ENCODE results near the gene METTL27.

DNA sequence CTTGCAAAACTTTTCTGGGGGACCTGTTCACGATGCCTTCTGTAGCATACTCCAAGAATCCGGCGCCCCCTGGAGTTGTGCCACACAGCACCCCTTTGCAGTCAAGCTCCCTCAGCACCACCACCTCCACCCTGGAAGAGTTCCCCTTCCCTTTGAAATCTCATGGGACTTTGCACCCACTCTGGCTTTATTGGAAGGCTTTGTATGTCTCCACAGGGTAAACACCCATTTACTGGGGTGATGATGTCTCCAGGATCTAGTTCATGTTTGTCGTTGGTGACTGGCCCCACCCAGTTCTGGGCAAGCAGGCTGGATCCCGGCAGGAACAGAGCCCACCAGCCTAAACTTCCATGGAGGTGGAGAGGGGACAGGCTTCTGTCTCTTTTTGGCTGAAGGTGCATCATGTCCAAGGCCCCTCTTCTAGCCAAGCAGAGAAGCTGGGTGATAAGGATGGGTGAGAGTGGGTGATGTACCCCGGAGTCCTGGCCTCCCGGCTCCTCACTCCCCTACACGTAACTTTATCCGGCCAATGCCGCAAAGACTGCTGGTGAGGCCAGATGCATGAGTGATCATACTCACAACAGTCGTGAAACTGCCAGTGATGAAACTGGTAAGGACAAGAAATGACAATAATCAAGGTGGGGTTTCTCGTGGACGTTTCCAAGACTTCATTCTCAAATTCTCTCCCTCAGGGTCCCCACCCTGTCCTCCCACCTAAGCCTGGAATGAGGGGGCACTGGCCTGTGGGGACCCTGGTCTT is 12.2 kb downstream of the METTL27 start:
- TF ChIP-seq ZNF121 (CRISPR knock-in tag; conservative IDR thresholded peaks at IDR 0.05) (no peak), GATAD2A (IDR thresholded peaks at IDR 0.05) (no peak), EZH2 (IDR thresholded peaks at IDR 0.05; ENCODE audit: borderline replicate concordance, low read depth, low read length) (no peak), NELFE (IDR thresholded peaks at IDR 0.05; ENCODE audit: insufficient read depth, insufficient read length) (no peak), ZBTB8A (IDR thresholded peaks at IDR 0.05; ENCODE audit: partially characterized antibody) (no peak)
- TF ChIP-seq, protein P1, sequence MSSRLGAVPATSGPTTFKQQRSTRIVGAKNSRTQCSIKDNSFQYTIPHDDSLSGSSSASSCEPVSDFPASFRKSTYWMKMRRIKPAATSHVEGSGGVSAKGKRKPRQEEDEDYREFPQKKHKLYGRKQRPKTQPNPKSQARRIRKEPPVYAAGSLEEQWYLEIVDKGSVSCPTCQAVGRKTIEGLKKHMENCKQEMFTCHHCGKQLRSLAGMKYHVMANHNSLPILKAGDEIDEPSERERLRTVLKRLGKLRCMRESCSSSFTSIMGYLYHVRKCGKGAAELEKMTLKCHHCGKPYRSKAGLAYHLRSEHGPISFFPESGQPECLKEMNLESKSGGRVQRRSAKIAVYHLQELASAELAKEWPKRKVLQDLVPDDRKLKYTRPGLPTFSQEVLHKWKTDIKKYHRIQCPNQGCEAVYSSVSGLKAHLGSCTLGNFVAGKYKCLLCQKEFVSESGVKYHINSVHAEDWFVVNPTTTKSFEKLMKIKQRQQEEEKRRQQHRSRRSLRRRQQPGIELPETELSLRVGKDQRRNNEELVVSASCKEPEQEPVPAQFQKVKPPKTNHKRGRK (tag; IDR thresholded peaks at IDR 0.05): no peak
- TF ChIP-seq, protein P2, sequence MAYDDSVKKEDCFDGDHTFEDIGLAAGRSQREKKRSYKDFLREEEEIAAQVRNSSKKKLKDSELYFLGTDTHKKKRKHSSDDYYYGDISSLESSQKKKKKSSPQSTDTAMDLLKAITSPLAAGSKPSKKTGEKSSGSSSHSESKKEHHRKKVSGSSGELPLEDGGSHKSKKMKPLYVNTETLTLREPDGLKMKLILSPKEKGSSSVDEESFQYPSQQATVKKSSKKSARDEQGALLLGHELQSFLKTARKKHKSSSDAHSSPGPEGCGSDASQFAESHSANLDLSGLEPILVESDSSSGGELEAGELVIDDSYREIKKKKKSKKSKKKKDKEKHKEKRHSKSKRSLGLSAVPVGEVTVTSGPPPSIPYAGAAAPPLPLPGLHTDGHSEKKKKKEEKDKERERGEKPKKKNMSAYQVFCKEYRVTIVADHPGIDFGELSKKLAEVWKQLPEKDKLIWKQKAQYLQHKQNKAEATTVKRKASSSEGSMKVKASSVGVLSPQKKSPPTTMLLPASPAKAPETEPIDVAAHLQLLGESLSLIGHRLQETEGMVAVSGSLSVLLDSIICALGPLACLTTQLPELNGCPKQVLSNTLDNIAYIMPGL (CRISPR knock-in tag; IDR thresholded peaks at IDR 0.05): no peak
- TF ChIP-seq, protein P3, sequence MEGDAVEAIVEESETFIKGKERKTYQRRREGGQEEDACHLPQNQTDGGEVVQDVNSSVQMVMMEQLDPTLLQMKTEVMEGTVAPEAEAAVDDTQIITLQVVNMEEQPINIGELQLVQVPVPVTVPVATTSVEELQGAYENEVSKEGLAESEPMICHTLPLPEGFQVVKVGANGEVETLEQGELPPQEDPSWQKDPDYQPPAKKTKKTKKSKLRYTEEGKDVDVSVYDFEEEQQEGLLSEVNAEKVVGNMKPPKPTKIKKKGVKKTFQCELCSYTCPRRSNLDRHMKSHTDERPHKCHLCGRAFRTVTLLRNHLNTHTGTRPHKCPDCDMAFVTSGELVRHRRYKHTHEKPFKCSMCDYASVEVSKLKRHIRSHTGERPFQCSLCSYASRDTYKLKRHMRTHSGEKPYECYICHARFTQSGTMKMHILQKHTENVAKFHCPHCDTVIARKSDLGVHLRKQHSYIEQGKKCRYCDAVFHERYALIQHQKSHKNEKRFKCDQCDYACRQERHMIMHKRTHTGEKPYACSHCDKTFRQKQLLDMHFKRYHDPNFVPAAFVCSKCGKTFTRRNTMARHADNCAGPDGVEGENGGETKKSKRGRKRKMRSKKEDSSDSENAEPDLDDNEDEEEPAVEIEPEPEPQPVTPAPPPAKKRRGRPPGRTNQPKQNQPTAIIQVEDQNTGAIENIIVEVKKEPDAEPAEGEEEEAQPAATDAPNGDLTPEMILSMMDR (IDR thresholded peaks at IDR 0.05 in 2 of 3, conservative IDR thresholded peaks at IDR 0.05 in 1 of 3; ENCODE audit: insufficient read depth in 2 of 3, low read depth in 1 of 3, low read length in 3 of 3): peak in 2 of 3 experiments; percentile 2 to 16; a peak in 1 of 6 replicates
